Measurements from ENCODE around the gene AGTRAP.

Gene AGTRAP

GRCh38 chr1:11765661-11766428, 29.9 kb downstream of the AGTRAP start:
- POLR2A ChIA-PET: no interaction called here
- H3K27ac ChIP-seq (ENCODE audit: insufficient read depth in 1 of 2, low read depth in 1 of 2, low read length in 2 of 2, poor library complexity in 1 of 2, severe bottlenecking in 2 of 2): no peak overlapping the region
- DNase-seq: no peak
- WGBS (ENCODE audit: insufficient coverage): 93% methylated on average over 13 of the region's 19 CpGs
- no peak overlapping the region for H3K4me3 ChIP-seq (ENCODE audit: control insufficient read depth in 1 of 7, extremely low read depth in 1 of 7, insufficient read depth in 4 of 7, low read depth in 2 of 7, low read length in 6 of 7)
- peaks cover 0 to 6% (median 4%) of the 10 kb centered on the region in 4 experiments for H3K4me1 ChIP-seq (ENCODE audit: control extremely low read depth in 1 of 4, control insufficient read depth in 4 of 4, insufficient read depth in 4 of 4, low read length in 3 of 4)
- H3K36me3 ChIP-seq (ENCODE audit: control insufficient read depth in 4 of 4, insufficient read depth in 4 of 4, low read length in 3 of 4): no peaks in the 10 kb centered on the region
- CTCF ChIA-PET: interaction anchor here (0.6 to 1.5 kb wide), 4 partner anchors 10 to 1278 kb away, joined by 3 to 6 read pairs (median 4); no protein-coding TSS in a partner anchor
- peaks cover 0 to 17% (median 3%) of the 10 kb centered on the region in 5 experiments for H3K27me3 ChIP-seq (replicated peaks in 2 of 5; ENCODE audit: control insufficient read depth in 4 of 5, insufficient read depth in 5 of 5, low read length in 4 of 5)
- H3K9me3 ChIP-seq (ENCODE audit: control extremely low read depth in 1 of 5, control insufficient read depth in 4 of 5, insufficient read depth in 2 of 5, low read depth in 1 of 5, low read length in 4 of 5): no peaks in the 10 kb centered on the region

GRCh38 chr1:11766429-11766776, 30.5 kb downstream of the AGTRAP start:
- POLR2A ChIA-PET: no interaction called here
- WGBS (ENCODE audit: insufficient coverage): 98% methylated on average over 9 of the region's 14 CpGs

GRCh38 chr1:11767922-11768704, 32.2 kb downstream of the AGTRAP start:
- no peaks in the 10 kb centered on the region for H3K27me3 ChIP-seq (replicated peaks in 2 of 5; ENCODE audit: control insufficient read depth in 4 of 5, insufficient read depth in 5 of 5, low read length in 4 of 5)
- H3K4me3 ChIP-seq (ENCODE audit: control insufficient read depth in 1 of 7, extremely low read depth in 1 of 7, insufficient read depth in 4 of 7, low read depth in 2 of 7, low read length in 6 of 7): no peak overlapping the region
- no peaks in the 10 kb centered on the region for H3K36me3 ChIP-seq (ENCODE audit: control insufficient read depth in 4 of 4, insufficient read depth in 4 of 4, low read length in 3 of 4)
- CTCF ChIA-PET: no interaction called here
- no peak for DNase-seq
- H3K27ac ChIP-seq (ENCODE audit: insufficient read depth in 1 of 2, low read depth in 1 of 2, low read length in 2 of 2, poor library complexity in 1 of 2, severe bottlenecking in 2 of 2): no peak overlapping the region
- POLR2A ChIA-PET: no interaction called here
- H3K9me3 ChIP-seq (ENCODE audit: control extremely low read depth in 1 of 5, control insufficient read depth in 4 of 5, insufficient read depth in 2 of 5, low read depth in 1 of 5, low read length in 4 of 5): no peaks in the 10 kb centered on the region
- 90% methylated on average over 14 of the region's 16 CpGs for WGBS (ENCODE audit: insufficient coverage)
- peaks cover 0 to 4% (median 0%) of the 10 kb centered on the region in 4 experiments for H3K4me1 ChIP-seq (ENCODE audit: control extremely low read depth in 1 of 4, control insufficient read depth in 4 of 4, insufficient read depth in 4 of 4, low read length in 3 of 4)

More at GRCh38 chr1:11766429-11766776, 30.5 kb downstream of the AGTRAP start:
- Histone ChIP-seq H3K27ac (ENCODE audit: insufficient read depth in 1 of 2, low read depth in 1 of 2, low read length in 2 of 2, poor library complexity in 1 of 2, severe bottlenecking in 2 of 2) (no peak overlapping the region), H3K4me1 (ENCODE audit: control extremely low read depth in 1 of 4, control insufficient read depth in 4 of 4, insufficient read depth in 4 of 4, low read length in 3 of 4) (peaks cover 0 to 6% (median 4%) of the 10 kb centered on the region in 4 experiments), H3K4me3 (ENCODE audit: control insufficient read depth in 1 of 7, extremely low read depth in 1 of 7, insufficient read depth in 4 of 7, low read depth in 2 of 7, low read length in 6 of 7) (no peak overlapping the region), H3K9me3 (ENCODE audit: control extremely low read depth in 1 of 5, control insufficient read depth in 4 of 5, insufficient read depth in 2 of 5, low read depth in 1 of 5, low read length in 4 of 5) (no peaks in the 10 kb centered on the region), H3K36me3 (ENCODE audit: control insufficient read depth in 4 of 4, insufficient read depth in 4 of 4, low read length in 3 of 4) (no peaks in the 10 kb centered on the region), H3K27me3 (replicated peaks in 2 of 5; ENCODE audit: control insufficient read depth in 4 of 5, insufficient read depth in 5 of 5, low read length in 4 of 5) (peaks cover 0 to 16% (median 0%) of the 10 kb centered on the region in 5 experiments)
- DNase-seq: no peak
- CTCF ChIA-PET: interaction anchor here (1.3 kb wide), 1 partner anchor 21 kb away, joined by 6 read pairs; no protein-coding TSS in a partner anchor

- peaks cover 0 to 4% (median 0%) of the 10 kb centered on the region in 4 experiments for H3K4me1 ChIP-seq (ENCODE audit: control extremely low read depth in 1 of 4, control insufficient read depth in 4 of 4, insufficient read depth in 4 of 4, low read length in 3 of 4)
- ChIA-PET CTCF (interaction anchor here (0.9 kb wide), 1 partner anchor 16 kb away, joined by 3 read pairs; no protein-coding TSS in a partner anchor), POLR2A (no interaction called here)
- DNase-seq: no peak
- no peaks in the 10 kb centered on the region for H3K27me3 ChIP-seq (replicated peaks in 2 of 5; ENCODE audit: control insufficient read depth in 4 of 5, insufficient read depth in 5 of 5, low read length in 4 of 5)
- no peak overlapping the region for H3K4me3 ChIP-seq (ENCODE audit: control insufficient read depth in 1 of 7, extremely low read depth in 1 of 7, insufficient read depth in 4 of 7, low read depth in 2 of 7, low read length in 6 of 7)
- WGBS (ENCODE audit: insufficient coverage): 100% methylated on average over 1 of the region's 4 CpGs
- H3K9me3 ChIP-seq (ENCODE audit: control extremely low read depth in 1 of 5, control insufficient read depth in 4 of 5, insufficient read depth in 2 of 5, low read depth in 1 of 5, low read length in 4 of 5): no peaks in the 10 kb centered on the region
- H3K27ac ChIP-seq (ENCODE audit: insufficient read depth in 1 of 2, low read depth in 1 of 2, low read length in 2 of 2, poor library complexity in 1 of 2, severe bottlenecking in 2 of 2): no peak overlapping the region
- H3K36me3 ChIP-seq (ENCODE audit: control insufficient read depth in 4 of 4, insufficient read depth in 4 of 4, low read length in 3 of 4): no peaks in the 10 kb centered on the region
Measured at GRCh38 chr1:11768821-11769220, 32.9 kb downstream of the AGTRAP start.

GRCh38 chr1:11769274-11769673, 33.3 kb downstream of the AGTRAP start:
- no peaks in the 10 kb centered on the region for H3K9me3 ChIP-seq (ENCODE audit: control extremely low read depth in 1 of 5, control insufficient read depth in 4 of 5, insufficient read depth in 2 of 5, low read depth in 1 of 5, low read length in 4 of 5)
- no peaks in the 10 kb centered on the region for H3K36me3 ChIP-seq (ENCODE audit: control insufficient read depth in 4 of 4, insufficient read depth in 4 of 4, low read length in 3 of 4)
- POLR2A ChIA-PET: no interaction called here
- peaks cover 0 to 4% (median 0%) of the 10 kb centered on the region in 4 experiments for H3K4me1 ChIP-seq (ENCODE audit: control extremely low read depth in 1 of 4, control insufficient read depth in 4 of 4, insufficient read depth in 4 of 4, low read length in 3 of 4)
- CTCF ChIA-PET: interaction anchor here (0.8 to 0.9 kb wide), 2 partner anchors 16 to 50 kb away, joined by 3 to 4 read pairs; no protein-coding TSS in a partner anchor
- WGBS (ENCODE audit: insufficient coverage): 87% methylated on average over 4 of the region's 4 CpGs
- no peaks in the 10 kb centered on the region for H3K27me3 ChIP-seq (replicated peaks in 2 of 5; ENCODE audit: control insufficient read depth in 4 of 5, insufficient read depth in 5 of 5, low read length in 4 of 5)
- no peak for DNase-seq
- no peak overlapping the region for H3K4me3 ChIP-seq (ENCODE audit: control insufficient read depth in 1 of 7, extremely low read depth in 1 of 7, insufficient read depth in 4 of 7, low read depth in 2 of 7, low read length in 6 of 7)
- no peak overlapping the region for H3K27ac ChIP-seq (ENCODE audit: insufficient read depth in 1 of 2, low read depth in 1 of 2, low read length in 2 of 2, poor library complexity in 1 of 2, severe bottlenecking in 2 of 2)

GRCh38 chr1:11770011-11770410, 34.1 kb downstream of the AGTRAP start:
- ChIA-PET CTCF (interaction anchor here (0.8 to 0.9 kb wide), 2 partner anchors 15 to 51 kb away, joined by 3 to 4 read pairs; no protein-coding TSS in a partner anchor), POLR2A (no interaction called here)
- no peaks in the 10 kb centered on the region for H3K36me3 ChIP-seq (ENCODE audit: control insufficient read depth in 4 of 4, insufficient read depth in 4 of 4, low read length in 3 of 4)
- H3K4me1 ChIP-seq (ENCODE audit: control extremely low read depth in 1 of 4, control insufficient read depth in 4 of 4, insufficient read depth in 4 of 4, low read length in 3 of 4): peaks cover 0 to 4% (median 0%) of the 10 kb centered on the region in 4 experiments
- H3K27me3 ChIP-seq (replicated peaks in 2 of 5; ENCODE audit: control insufficient read depth in 4 of 5, insufficient read depth in 5 of 5, low read length in 4 of 5): no peaks in the 10 kb centered on the region
- no peaks in the 10 kb centered on the region for H3K9me3 ChIP-seq (ENCODE audit: control extremely low read depth in 1 of 5, control insufficient read depth in 4 of 5, insufficient read depth in 2 of 5, low read depth in 1 of 5, low read length in 4 of 5)
- no peak for DNase-seq
- no peak overlapping the region for H3K27ac ChIP-seq (ENCODE audit: insufficient read depth in 1 of 2, low read depth in 1 of 2, low read length in 2 of 2, poor library complexity in 1 of 2, severe bottlenecking in 2 of 2)
- no peak overlapping the region for H3K4me3 ChIP-seq (ENCODE audit: control insufficient read depth in 1 of 7, extremely low read depth in 1 of 7, insufficient read depth in 4 of 7, low read depth in 2 of 7, low read length in 6 of 7)
